Esophagus muscularis mucosa (tissue), 3 donors: ENCODE results near the gene LGALSL.

Source experiments
- POLR2A ChIP-seq: fragments of 450-650 bp; IDR thresholded peaks from one replicate; pipeline ENCODE4 v1.6.1; 2017; ENCODE audit warnings: antibody characterized with exemption, moderate library complexity, mild to moderate bottlenecking, low read depth
- TF ChIP-seq, protein P1 (sequence below), 3 experiments: fragments of 200-600 bp in 2 of 3; fragments of 450-650 bp in 1 of 3; sonication (generic) in 2 of 3; IDR thresholded peaks; one replicate each; pipeline ENCODE4 v1.5.1; 2017 to 2019; ENCODE audit warnings: antibody characterized with exemption in 3 of 3, mild to moderate bottlenecking in 2 of 3, moderate library complexity in 1 of 3

DNA sequence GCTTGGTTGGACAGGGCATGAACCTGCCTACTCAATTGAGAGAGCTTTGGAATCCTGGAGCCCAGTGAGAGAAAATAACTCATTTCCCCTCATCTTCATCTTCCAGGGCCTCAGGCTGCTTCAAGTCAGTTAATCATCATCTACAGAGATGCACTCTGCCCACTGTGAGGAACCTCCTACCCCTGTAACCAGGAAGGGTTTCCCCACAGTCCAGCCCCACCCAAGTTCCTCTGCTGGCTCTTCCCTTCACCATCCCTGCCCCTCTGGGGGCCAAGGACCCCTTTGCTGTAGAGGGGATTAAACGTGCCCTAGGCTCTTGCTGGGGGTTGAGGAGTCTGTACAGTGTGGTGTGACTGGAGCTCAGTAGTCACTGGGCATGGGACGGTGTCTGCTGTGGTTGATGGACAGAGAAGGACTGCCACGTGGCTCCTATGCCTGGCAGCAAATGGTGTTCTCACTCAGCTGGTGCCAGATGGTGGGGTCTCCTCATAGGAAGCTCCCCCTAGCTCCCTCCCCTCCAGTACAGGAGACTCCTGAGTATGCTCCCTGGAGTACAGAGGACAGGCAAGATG lies 29.5 kb upstream of the LGALSL start:
- no peak for TF ChIP-seq POLR2A
- TF ChIP-seq, protein P1, sequence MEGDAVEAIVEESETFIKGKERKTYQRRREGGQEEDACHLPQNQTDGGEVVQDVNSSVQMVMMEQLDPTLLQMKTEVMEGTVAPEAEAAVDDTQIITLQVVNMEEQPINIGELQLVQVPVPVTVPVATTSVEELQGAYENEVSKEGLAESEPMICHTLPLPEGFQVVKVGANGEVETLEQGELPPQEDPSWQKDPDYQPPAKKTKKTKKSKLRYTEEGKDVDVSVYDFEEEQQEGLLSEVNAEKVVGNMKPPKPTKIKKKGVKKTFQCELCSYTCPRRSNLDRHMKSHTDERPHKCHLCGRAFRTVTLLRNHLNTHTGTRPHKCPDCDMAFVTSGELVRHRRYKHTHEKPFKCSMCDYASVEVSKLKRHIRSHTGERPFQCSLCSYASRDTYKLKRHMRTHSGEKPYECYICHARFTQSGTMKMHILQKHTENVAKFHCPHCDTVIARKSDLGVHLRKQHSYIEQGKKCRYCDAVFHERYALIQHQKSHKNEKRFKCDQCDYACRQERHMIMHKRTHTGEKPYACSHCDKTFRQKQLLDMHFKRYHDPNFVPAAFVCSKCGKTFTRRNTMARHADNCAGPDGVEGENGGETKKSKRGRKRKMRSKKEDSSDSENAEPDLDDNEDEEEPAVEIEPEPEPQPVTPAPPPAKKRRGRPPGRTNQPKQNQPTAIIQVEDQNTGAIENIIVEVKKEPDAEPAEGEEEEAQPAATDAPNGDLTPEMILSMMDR (IDR thresholded peaks at IDR 0.05), result no peak
